H1 (cell line): ENCODE results near the gene CELF5. TPM values are rescaled to one million over a fixed set of nuclear protein-coding genes. Genes with fewer than 3 reads are reported as not detected.

ENCODE experiments used
- CTCF ChIA-PET: fragments of 300-600 bp; sonication (Branson Sonifier 250); formaldehyde crosslinking; loops from one replicate; lab custom pipeline; 2021; ENCODE audit not compliant: partially characterized antibody; lab: Charles Lee
- POLR2A ChIA-PET: fragments of 300-600 bp; sonication (Branson Sonifier 250); formaldehyde crosslinking; loops from one replicate; lab custom pipeline; 2021; ENCODE audit warnings: inconsistent platforms; ENCODE audit not compliant: partially characterized antibody; lab: Charles Lee
- DNase-seq, 2 experiments: peaks; one replicate each; pipeline versions ENCODE4 v3.0.0 to v3.0.0-alpha.2; 2010 to 2022; ENCODE audit warnings: low spot score in 2 of 2, low read depth in 1 of 2, mixed read lengths in 1 of 2
- FAIRE-seq: peaks from 2 replicates; lab custom pipeline; 2011; peaks lifted over from hg19 to GRCh38; lab: Jason Lieb, UNC
- H2AFZ ChIP-seq: 2 replicates; pipeline ENCODE4 v1.8.1; 2012; ENCODE audit warnings: low read length, inconsistent platforms
- H2AK5ac ChIP-seq: 2 replicates; pipeline ENCODE4 v1.6.1; 2013; ENCODE audit warnings: low read depth, low read length
- H2BK120ac ChIP-seq: replicated peaks from 2 replicates; pipeline ENCODE3; 2013; ENCODE audit warnings: low read depth, low read length, inconsistent platforms
- H2BK12ac ChIP-seq: 2 replicates; pipeline ENCODE4 v1.6.1; 2013; ENCODE audit warnings: low read depth, low read length
- H2BK15ac ChIP-seq: 2 replicates; pipeline ENCODE4 v1.6.1; 2013; ENCODE audit warnings: low read length
- H2BK20ac ChIP-seq: 2 replicates; pipeline ENCODE4 v1.6.1; 2013; ENCODE audit warnings: low read length
- H2BK5ac ChIP-seq: 2 replicates; pipeline ENCODE4 v1.6.1; 2013; ENCODE audit warnings: low read depth, low read length
- H3K14ac ChIP-seq: 2 replicates; pipeline ENCODE4 v1.6.1; 2013; ENCODE audit warnings: inconsistent platforms; ENCODE audit not compliant: insufficient read length
- H3K18ac ChIP-seq: 2 replicates; pipeline ENCODE4 v1.6.1; 2013; ENCODE audit warnings: low read length; ENCODE audit errors: extremely low read depth
- H3K23ac ChIP-seq: 2 replicates; pipeline ENCODE4 v1.6.1; 2013; ENCODE audit warnings: inconsistent platforms; ENCODE audit not compliant: insufficient read length
- H3K23me2 ChIP-seq: 2 replicates; pipeline ENCODE4 v1.6.1; 2013; ENCODE audit warnings: low read depth, low read length
- H3K27ac ChIP-seq: 2 replicates; pipeline ENCODE4 v1.6.1; 2011; ENCODE audit warnings: low read depth, low read length, inconsistent platforms
- H3K27me3 ChIP-seq, 4 experiments: replicated peaks in 1 of 4; 1 replicate in 1 of 4; 2 replicates in 3 of 4; pipeline versions ENCODE4 v1.6.1 to v1.8.1; 2011 to 2013; ENCODE audit warnings: low read length in 3 of 4, mild to moderate bottlenecking in 3 of 4, inconsistent platforms in 2 of 4, mixed read lengths in 2 of 4, moderate library complexity in 1 of 4; ENCODE audit not compliant: control insufficient read depth in 3 of 4, insufficient read depth in 3 of 4; ENCODE audit errors: extremely low read depth in 1 of 4
- H3K36me3 ChIP-seq, 4 experiments: 2 replicates each; pipeline versions ENCODE4 v1.6.1 to v1.8.1; 2011 to 2013; ENCODE audit warnings: mild to moderate bottlenecking in 4 of 4, low read length in 3 of 4, moderate library complexity in 2 of 4, control low read depth in 1 of 4, inconsistent platforms in 1 of 4; ENCODE audit not compliant: insufficient read depth in 4 of 4, control insufficient read depth in 2 of 4
- H3K4ac ChIP-seq: replicated peaks from 2 replicates; pipeline ENCODE3; 2013; ENCODE audit warnings: low read length, low read depth, mixed read lengths, inconsistent platforms; ENCODE audit not compliant: insufficient read length
- H3K4me1 ChIP-seq, 4 experiments: replicated peaks in 1 of 4; 1 replicate in 1 of 4; 2 replicates in 3 of 4; pipeline versions ENCODE4 v1.6.1 to v1.8.1; 2011 to 2013; ENCODE audit warnings: low read length in 3 of 4, inconsistent platforms in 2 of 4, mixed read lengths in 1 of 4; ENCODE audit not compliant: insufficient read depth in 4 of 4, control insufficient read depth in 3 of 4
- H3K4me2 ChIP-seq, 2 experiments: 2 replicates each; pipeline versions ENCODE4 v1.6.1 to v1.8.1; 2011 to 2013; ENCODE audit warnings: low read depth in 2 of 2, low read length in 2 of 2, control low read depth in 1 of 2, inconsistent platforms in 1 of 2, mild to moderate bottlenecking in 1 of 2; ENCODE audit not compliant: insufficient read depth in 1 of 2
- H3K4me3 ChIP-seq, 4 experiments: fragments of 200-600, 300-600 bp in 1 of 4; sonication (generic), shearing (Covaris generic), sonication (Bioruptor Twin) in 1 of 4; 2 replicates each; pipeline versions ENCODE4 v1.5.1 to v1.8.1; 2011 to 2016; ENCODE audit warnings: low read length in 4 of 4, low read depth in 3 of 4, control low read depth in 2 of 4, inconsistent platforms in 2 of 4, mild to moderate bottlenecking in 2 of 4, mixed read lengths in 1 of 4, moderate library complexity in 1 of 4; ENCODE audit not compliant: insufficient read depth in 2 of 4; ENCODE audit errors: extremely low read depth in 1 of 4
- H3K56ac ChIP-seq: replicated peaks from 2 replicates; pipeline ENCODE3; 2013; ENCODE audit warnings: low read depth, mild to moderate bottlenecking, mixed read lengths, low read length, inconsistent platforms; ENCODE audit not compliant: insufficient read length
- H3K79me1 ChIP-seq: 2 replicates; pipeline ENCODE4 v1.6.1; 2013; ENCODE audit warnings: low read depth, low read length, control low read depth
- H3K79me2 ChIP-seq, 2 experiments: 2 replicates each; pipeline versions ENCODE4 v1.6.1 to v1.8.1; 2012 to 2013; ENCODE audit warnings: low read length in 2 of 2, mild to moderate bottlenecking in 2 of 2, inconsistent platforms in 1 of 2; ENCODE audit not compliant: insufficient read depth in 2 of 2, control insufficient read depth in 1 of 2
- H3K9ac ChIP-seq, 4 experiments: replicated peaks in 1 of 4; 1 replicate in 1 of 4; 2 replicates in 3 of 4; pipeline versions ENCODE4 v1.6.1 to v1.8.1; 2011 to 2013; ENCODE audit warnings: low read depth in 3 of 4, low read length in 3 of 4, control low read depth in 2 of 4, mild to moderate bottlenecking in 2 of 4, moderate library complexity in 2 of 4, inconsistent platforms in 1 of 4; ENCODE audit errors: extremely low read depth in 1 of 4
- H3K9me3 ChIP-seq, 2 experiments: 2 replicates each; pipeline versions ENCODE4 v1.6.1 to v1.8.1; 2012 to 2013; ENCODE audit warnings: mild to moderate bottlenecking in 2 of 2, moderate library complexity in 2 of 2, control low read depth in 1 of 2, inconsistent platforms in 1 of 2, low read depth in 1 of 2, low read length in 1 of 2, mixed read lengths in 1 of 2; ENCODE audit not compliant: insufficient read depth in 2 of 2
- H4K20me1 ChIP-seq, 2 experiments: replicated peaks in 1 of 2; 2 replicates each; pipeline versions ENCODE3 to v1.8.1; 2011 to 2013; ENCODE audit warnings: inconsistent platforms in 2 of 2, low read length in 2 of 2, mild to moderate bottlenecking in 1 of 2; ENCODE audit not compliant: insufficient read depth in 2 of 2, control insufficient read depth in 1 of 2
- H4K5ac ChIP-seq: 2 replicates; pipeline ENCODE4 v1.6.1; 2013; ENCODE audit warnings: low read length, low read depth, mixed read lengths, inconsistent platforms; ENCODE audit not compliant: insufficient read length
- H4K8ac ChIP-seq: 2 replicates; pipeline ENCODE4 v1.8.0; 2013; ENCODE audit warnings: mild to moderate bottlenecking, moderate library complexity, low read length, inconsistent platforms; ENCODE audit not compliant: insufficient read depth; ENCODE audit errors: extremely low read depth
- H4K91ac ChIP-seq: replicated peaks from 2 replicates; pipeline ENCODE3; 2013; ENCODE audit warnings: low read length, mixed read lengths, inconsistent platforms; ENCODE audit not compliant: insufficient read length
- SP1 ChIP-seq: IDR thresholded peaks from 2 replicates; pipeline ENCODE4 v1.6.1; 2011; ENCODE audit warnings: low read depth, low read length
- WGBS, 2 experiments: shearing (Covaris generic) in 1 of 2; methylation state at CpG; one replicate each; pipeline versions ENCODE4 v1.1.6 to v1.1.7; 2013 to 2015; ENCODE audit warnings: low lambda C conversion rate in 2 of 2, mixed read lengths in 2 of 2, inconsistent platforms in 1 of 2, low coverage in 1 of 2, missing lambda C conversion rate in 1 of 2; ENCODE audit not compliant: insufficient replicate concordance in 2 of 2, insufficient coverage in 1 of 2, insufficient read length in 1 of 2; ENCODE audit errors: extremely low coverage in 1 of 2, missing lambda C conversion rate in 1 of 2; 5-methylcytosine and 5-hydroxymethylcytosine counted together
- polyA plus RNA-seq, 7 experiments: library from polyadenylated mRNA; depleted of rRNA in 3 of 7; stranded (reverse) in 5 of 7; unstranded in 2 of 7; fragments of >200 nt in 5 of 7; fragments of 200-250 nt in 2 of 7; gene quantifications; 1 replicate in 5 of 7; 2 replicates in 1 of 7; 4 replicates in 1 of 7; pipeline versions ENCODE4 v1.2.1 to v1.2.3, GENCODE V29; 2011 to 2013; ENCODE audit warnings: missing spikeins in 2 of 7, mixed read lengths in 2 of 7
- total RNA-seq: library from RNA; stranded (reverse); fragmentation: NEBNext Ultra II Directional; extraction: Animal tissue kit (Norgen Biotek cat#: 25700); gene quantifications from 2 replicates; pipeline ENCODE4 v1.2.1, GENCODE V29; 2021

CELF5 gene
- total and polyA plus RNA-seq, 2 of the 8 experiments (the other 6 are each of a cell fraction or from before 2014, with no cell fraction given) = 9.8 to 15.0 TPM

GRCh38 chr19:3192228-3192635 lies 32.2 kb upstream of the CELF5 start:
- H3K79me2 ChIP-seq = peaks cover under 1 to 53% of the 10 kb centered on the region in 2 experiments; a peak in 3 of 4 replicates
- H3K79me1 ChIP-seq = peaks cover 31% of the 10 kb centered on the region
- ChIA-PET CTCF (interaction anchor here (2.6 kb wide), 1 partner anchor 15 kb away, joined by 5 read pairs; no protein-coding TSS in a partner anchor), POLR2A (no interaction called here)
- H3K4me3 ChIP-seq = no peak overlapping the region
- no peak overlapping the region for H3K23ac ChIP-seq
- TF ChIP-seq SP1 = no peak
- no peaks in the 10 kb centered on the region for H3K27me3 ChIP-seq
- H3K27ac ChIP-seq = no peak overlapping the region
- H3K56ac ChIP-seq = no peak overlapping the region
- H3K9me3 ChIP-seq = no peaks in the 10 kb centered on the region
- H2BK12ac ChIP-seq = no peak overlapping the region
- H4K91ac ChIP-seq = no peak overlapping the region
- H2AFZ ChIP-seq = no peak overlapping the region
- no peak overlapping the region for H4K8ac ChIP-seq
- no peaks in the 10 kb centered on the region for H3K23me2 ChIP-seq
- no peak overlapping the region for H3K18ac ChIP-seq
- peaks cover 0 to 8% (median 4%) of the 10 kb centered on the region in 4 experiments; a peak in 6 of 7 replicates for H3K4me1 ChIP-seq
- no peak overlapping the region for H2AK5ac ChIP-seq
- H4K20me1 ChIP-seq = peaks cover 27 to 40% of the 10 kb centered on the region in 2 experiments
- FAIRE-seq (no peak), DNase-seq (no peak)
- H3K36me3 ChIP-seq = peaks cover 0 to 9% (median 6%) of the 10 kb centered on the region in 4 experiments; a peak in 3 of 8 replicates
- H2BK5ac ChIP-seq = no peak overlapping the region
- H2BK120ac ChIP-seq = no peak overlapping the region
- H2BK15ac ChIP-seq = no peak overlapping the region
- H3K9ac ChIP-seq = no peak overlapping the region
- WGBS, 2 experiments = 96% methylated on average over 29 of the region's 32 CpGs; no CpG with 5 or more reads in 1 of the 2 experiments
- H4K5ac ChIP-seq = no peak overlapping the region
- no peak overlapping the region for H2BK20ac ChIP-seq
- no peak overlapping the region for H3K4me2 ChIP-seq
- no peak overlapping the region for H3K14ac ChIP-seq
- no peak overlapping the region for H3K4ac ChIP-seq
